AG04450 (cell line): ENCODE results near the gene CACNG6. TPM values are rescaled to one million over a fixed set of nuclear protein-coding genes. Genes with fewer than 3 reads are reported as not detected.
"Not testable (repeated sequence)": the region's sequence is repeated elsewhere in the genome, so short reads cannot be mapped to it uniquely, and the experiment has no call there.

Source experiments
- CTCF ChIA-PET: fragments of 300-600, 350-600 bp; formaldehyde crosslinking; extraction: SDS; loops from one replicate; lab custom pipeline; 2022; ENCODE audit warnings: antibody characterized with exemption, inconsistent platforms; lab: Charles Lee
- POLR2A ChIA-PET: fragments of 350-600 bp; formaldehyde crosslinking; extraction: SDS; loops from one replicate; lab custom pipeline; 2021; ENCODE audit warnings: antibody characterized with exemption, inconsistent platforms; lab: Yijun Ruan, JAX
- DNase-seq: peaks from one replicate; pipeline ENCODE4 v3.0.0-alpha.2; 2011; ENCODE audit warnings: low read depth, low spot score
- H3K27ac ChIP-seq: one replicate; pipeline ENCODE4 v1.5.1; 2012; ENCODE audit warnings: low read depth, low read length, control low read depth
- H3K27me3 ChIP-seq: one replicate; pipeline ENCODE4 v1.6.0; 2012; ENCODE audit warnings: low read length; ENCODE audit not compliant: control insufficient read depth, insufficient read depth
- H3K4me3 ChIP-seq: 2 replicates; pipeline ENCODE4 v1.5.1; 2011; ENCODE audit warnings: mild to moderate bottlenecking, low read depth, low read length, control low read depth
- H3K9me3 ChIP-seq: 2 replicates; pipeline ENCODE4 v1.5.1; 2012; ENCODE audit warnings: low read length; ENCODE audit not compliant: control insufficient read depth, insufficient read depth
- CTCF ChIP-seq: IDR thresholded peaks from 2 replicates; pipeline ENCODE4 v1.5.1; 2011; ENCODE audit warnings: low read depth, low read length, control low read depth, inconsistent platforms
- polyA plus RNA-seq: library from polyadenylated mRNA; depleted of rRNA; stranded (reverse); fragments of >200 nt; gene quantifications from 2 replicates; pipeline ENCODE4 v1.2.3, GENCODE V29; 2011

The CACNG6 gene
- polyA plus RNA-seq, 1 experiment = 0.19 TPM

- ChIA-PET POLR2A (interaction anchor here (0.6 kb wide), 1 partner anchor 163 kb away, joined by 3 read pairs; the partner anchor contains the start of gene MYADM), CTCF (interaction anchor here (0.6 to 6.7 kb wide), 32 partner anchors 8 to 259 kb away, joined by 3 to 97 read pairs (median 4); partner anchors contain the start of genes MYADM and NDUFA3)
- Histone ChIP-seq H3K27me3 (peaks cover 2% of the 10 kb centered on the region), H3K4me3 (no peak overlapping the region), H3K27ac (no peak overlapping the region), H3K9me3 (no peaks in the 10 kb centered on the region)
- peak; percentile 74 for TF ChIP-seq CTCF
- DNase-seq = no peak
Measured at GRCh38 chr19:54030895-54031586, 39.6 kb downstream of the CACNG6 start.

DNA sequence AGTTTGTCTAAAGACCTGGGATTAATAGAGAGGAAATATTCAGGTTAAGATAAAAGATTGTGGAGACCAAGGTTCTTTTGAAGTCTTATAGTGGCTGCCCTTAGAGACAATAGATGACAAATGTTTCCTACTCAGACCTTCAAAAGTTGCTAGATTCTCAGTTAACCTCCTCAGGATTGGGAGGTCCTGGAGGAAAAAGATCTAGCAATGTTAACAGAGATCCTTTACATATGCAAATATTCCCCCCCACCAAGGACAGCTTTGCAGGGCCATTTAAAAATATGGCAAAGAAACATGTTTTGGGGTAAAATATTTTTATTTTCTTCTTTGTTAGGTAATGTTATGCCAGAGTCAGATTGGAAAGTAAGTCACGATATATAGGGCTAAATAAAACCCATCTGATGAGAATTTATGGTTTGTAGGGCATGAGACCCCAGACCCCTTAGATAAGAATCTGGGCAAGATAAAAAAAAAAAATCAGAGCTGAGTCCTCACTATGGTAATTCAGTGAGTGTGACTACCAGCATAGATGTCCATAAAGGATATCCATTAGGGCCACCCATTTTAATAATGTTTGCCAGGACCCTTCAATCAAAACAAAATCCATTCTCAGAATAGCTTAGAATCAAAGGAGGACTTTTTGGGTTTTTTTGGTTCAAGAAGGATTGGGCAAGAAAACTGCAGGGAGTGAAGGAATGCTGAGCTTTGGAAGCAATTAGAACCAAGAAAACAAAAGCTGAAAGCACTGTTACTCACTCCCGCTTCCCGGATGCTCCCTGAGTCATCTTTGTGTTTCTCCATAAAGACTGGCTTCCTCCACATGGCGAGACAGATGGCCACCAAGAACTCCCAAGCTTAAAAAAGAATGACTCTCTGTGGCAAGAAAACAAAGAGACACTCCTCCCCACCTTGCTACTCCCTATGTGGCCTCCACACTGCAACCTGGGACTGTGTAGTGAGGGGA lies 44.1 kb downstream of the CACNG6 start:
- peak overlapping the region; percentile 85 for H3K27ac ChIP-seq

GRCh38 chr19:54036542-54036941 lies 45.1 kb downstream of the CACNG6 start:
- CTCF ChIA-PET = interaction anchor here (1.0 to 2.6 kb wide), 3 partner anchors 59 to 244 kb away, joined by 3 to 19 read pairs (median 4); partner anchors contain the start of gene PRKCG
- H3K4me3 ChIP-seq, H3K27me3 ChIP-seq, DNase-seq, H3K9me3 ChIP-seq, POLR2A ChIA-PET: not testable (repeated sequence)
- H3K27ac ChIP-seq = peak overlapping the region; percentile 11

More for the DNA sequence above, 44.1 kb downstream of the CACNG6 start:
- no peaks in the 10 kb centered on the region for H3K9me3 ChIP-seq
- ChIA-PET POLR2A (no interaction called here), CTCF (interaction anchor here (0.5 to 2.6 kb wide), 7 partner anchors 11 to 838 kb away, joined by 3 to 20 read pairs (median 7); partner anchors contain the start of gene PRKCG)
- H3K4me3 ChIP-seq = no peak overlapping the region
- peak; percentile 50 for DNase-seq
- no peak for TF ChIP-seq CTCF
- no peaks in the 10 kb centered on the region for H3K27me3 ChIP-seq

GRCh38 chr19:54040003-54040402 lies 48.6 kb downstream of the CACNG6 start:
- Histone ChIP-seq H3K4me3 (no peak overlapping the region), H3K27me3 (peaks cover 4% of the 10 kb centered on the region), H3K27ac (no peak overlapping the region), H3K9me3 (no peaks in the 10 kb centered on the region)
- no peak for TF ChIP-seq CTCF
- no peak for DNase-seq
- ChIA-PET CTCF (interaction anchor here (0.8 to 3.5 kb wide), 4 partner anchors 10 to 247 kb away, joined by 4 to 28 read pairs (median 12); no protein-coding TSS in a partner anchor), POLR2A (no interaction called here)

GRCh38 chr19:54041969-54042606 lies 50.7 kb downstream of the CACNG6 start:
- ChIA-PET POLR2A (no interaction called here), CTCF (interaction anchor here (2.7 to 3.3 kb wide), 2 partner anchors 11 to 249 kb away, joined by 19 to 20 read pairs; no protein-coding TSS in a partner anchor)
- Histone ChIP-seq H3K27me3 (peaks cover 4% of the 10 kb centered on the region), H3K27ac (no peak overlapping the region), H3K9me3 (no peaks in the 10 kb centered on the region), H3K4me3 (no peak overlapping the region)
- no peak for TF ChIP-seq CTCF
- DNase-seq = no peak
